Measurements from ENCODE around the gene IL17C.

- TF ChIP-seq CTCF (IDR thresholded peaks at IDR 0.05) (no peak), POLR2A (IDR thresholded peaks at IDR 0.05) (no peak), POLR2AphosphoS5 (IDR thresholded peaks at IDR 0.05) (no peak)
These were observed 28.3 kb upstream of the IL17C start for GRCh38 chr16:88610080-88610479.

All from upper lobe of left lung (tissue), 4 donors.